Right kidney (tissue), 1 donor: Measurements from ENCODE around the gene IGSF3.
"Not testable (repeated sequence)": the region's sequence is repeated elsewhere in the genome, so short reads cannot be mapped to it uniquely, and the experiment has no call there.

Source experiments
- DNase-seq: peaks from one replicate; pipeline ENCODE4 v3.0.0-alpha.2; 2016

Gene IGSF3

DNA sequence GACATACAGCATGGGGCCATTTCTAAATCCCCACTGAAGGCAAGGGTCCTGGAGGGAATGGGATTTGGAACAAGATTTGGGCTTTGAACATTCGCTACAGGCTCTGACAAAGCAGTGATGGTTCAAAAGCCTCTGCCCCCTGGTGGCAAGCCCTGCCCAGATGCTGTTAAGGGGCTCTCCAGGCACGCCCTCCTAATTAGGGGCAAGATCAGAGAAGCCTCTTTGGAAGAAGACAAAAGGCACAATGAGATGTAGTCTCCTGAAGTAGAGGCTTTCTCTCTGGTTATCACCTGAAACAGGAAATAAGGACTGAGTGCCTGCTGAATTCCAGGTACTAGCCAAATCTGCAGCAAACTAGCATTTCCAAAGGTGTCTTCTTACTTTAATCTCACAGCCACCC is 37.5 kb downstream of the IGSF3 start:
- not testable (repeated sequence) for DNase-seq

GRCh38 chr1:116629441-116629840 is 38.1 kb downstream of the IGSF3 start:
- DNase-seq = not testable (repeated sequence)

GRCh38 chr1:116628448-116628847 is 39.1 kb downstream of the IGSF3 start:
- no peak for DNase-seq

GRCh38 chr1:116627357-116627756 is 40.2 kb downstream of the IGSF3 start:
- not testable (repeated sequence) for DNase-seq

DNA sequence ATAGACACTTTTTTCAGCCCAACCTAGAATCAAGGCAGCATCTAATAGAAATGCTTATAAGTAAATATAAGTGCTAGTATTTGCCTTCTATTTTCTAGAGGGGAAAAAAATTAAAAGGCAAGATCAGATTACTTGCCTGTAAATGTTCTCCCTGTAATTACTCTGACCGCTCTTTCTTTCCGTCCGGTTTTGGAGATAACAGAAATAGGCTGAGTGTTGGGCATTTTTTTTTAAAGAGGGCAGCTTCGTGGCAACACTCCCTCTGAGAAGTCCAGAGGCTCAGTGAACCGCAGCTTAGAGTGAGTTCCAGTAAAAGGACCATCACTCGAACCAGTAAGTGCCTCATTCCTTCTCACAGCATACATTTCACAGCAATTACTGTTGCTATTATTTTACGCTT is 40.6 kb downstream of the IGSF3 start:
- not testable (repeated sequence) for DNase-seq

- not testable (repeated sequence) for DNase-seq
These were observed 42.4 kb downstream of the IGSF3 start for GRCh38 chr1:116625155-116625554.

DNA sequence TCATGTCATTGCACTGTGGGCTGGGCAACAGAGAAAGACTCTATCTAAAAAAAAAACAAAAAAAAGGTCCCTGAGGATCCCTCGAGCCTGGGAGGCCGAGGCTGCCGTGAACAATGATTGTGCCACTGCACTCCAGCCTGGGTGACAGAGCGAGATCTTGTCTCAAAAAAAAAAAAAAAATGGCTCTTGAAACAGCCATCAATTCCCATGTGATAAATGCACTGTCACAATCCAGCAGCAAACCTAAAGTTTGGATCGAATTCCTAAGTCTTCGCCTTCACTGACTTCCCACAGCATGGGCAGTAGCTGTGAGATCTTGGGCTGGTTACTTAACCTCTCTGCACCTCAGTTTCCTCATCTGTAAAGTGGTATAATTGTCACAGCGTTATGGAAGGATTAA is 43.5 kb downstream of the IGSF3 start:
- no peak for DNase-seq

- DNase-seq = not testable (repeated sequence)
These were observed 45.0 kb downstream of the IGSF3 start for GRCh38 chr1:116622496-116622895.

- not testable (repeated sequence) for DNase-seq
These were observed 45.8 kb downstream of the IGSF3 start for GRCh38 chr1:116621756-116622155.

DNA sequence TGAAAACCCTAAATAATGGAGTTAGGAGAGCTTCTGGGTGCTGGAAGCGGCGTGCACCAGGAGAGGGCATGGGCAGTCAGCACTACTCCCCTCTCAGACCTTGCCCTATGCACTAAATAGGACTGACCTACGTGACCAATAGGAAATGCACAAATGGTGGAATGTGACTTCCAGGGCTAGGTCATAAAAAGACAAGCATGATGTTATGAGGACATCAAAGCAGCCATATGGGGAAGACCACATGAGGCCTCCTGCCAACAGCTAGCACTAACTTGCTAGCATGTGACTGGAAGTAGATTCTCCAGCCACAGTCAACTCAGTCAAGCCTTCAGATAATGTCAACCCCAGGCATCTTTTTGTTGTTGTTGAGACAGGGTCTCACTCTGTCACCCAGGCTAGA is 47.1 kb downstream of the IGSF3 start:
- DNase-seq = not testable (repeated sequence)

DNA sequence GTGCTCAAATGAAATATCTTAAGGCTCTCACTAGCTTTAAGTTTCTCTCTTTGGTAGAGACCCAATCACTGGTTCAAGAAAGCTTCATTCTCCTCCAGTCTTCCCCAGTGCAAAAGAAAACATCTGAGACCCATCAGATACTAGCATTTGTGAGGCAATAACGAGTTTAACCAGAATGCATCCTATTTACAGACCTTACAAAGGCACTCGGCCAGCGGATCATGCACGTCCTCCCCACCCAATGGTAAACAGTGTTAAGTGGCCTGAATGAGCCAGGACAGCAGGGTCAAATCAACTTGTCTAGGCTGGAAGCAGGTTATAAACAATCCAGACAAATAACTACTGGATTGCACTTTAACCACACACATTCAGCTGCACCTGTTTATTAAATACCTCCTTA is 48.4 kb downstream of the IGSF3 start:
- not testable (repeated sequence) for DNase-seq

- not testable (repeated sequence) for DNase-seq
These were observed 49.7 kb downstream of the IGSF3 start for GRCh38 chr1:116617808-116618207.

- not testable (repeated sequence) for DNase-seq
These were observed 53.7 kb downstream of the IGSF3 start for GRCh38 chr1:116613825-116614224.

DNA sequence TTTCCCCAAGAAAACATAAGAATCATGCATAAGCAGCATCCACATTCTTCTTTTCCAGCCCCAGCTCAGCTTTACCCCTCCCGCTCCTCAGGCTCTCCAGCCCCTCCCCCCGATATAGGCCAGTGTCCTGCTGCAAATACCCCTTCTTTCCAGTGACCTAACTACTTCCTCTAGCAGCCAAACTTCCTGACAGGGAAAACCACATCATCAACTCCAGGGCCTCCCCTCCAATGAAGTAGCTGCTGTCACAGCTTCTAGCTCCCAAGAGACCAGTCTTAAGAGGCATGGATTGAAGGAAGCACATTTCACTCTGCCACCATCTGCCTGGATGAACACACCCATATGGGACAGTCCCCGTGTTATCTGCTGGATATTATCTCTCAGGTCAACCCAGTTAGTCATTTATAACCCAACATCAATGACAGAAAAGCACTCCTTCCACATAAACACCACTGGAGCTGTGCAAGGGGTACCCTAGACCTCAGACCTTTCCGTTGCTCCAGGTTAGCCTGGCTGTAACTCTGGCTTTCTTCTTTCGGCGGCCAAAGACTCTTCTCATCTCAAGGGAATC is 57.6 kb downstream of the IGSF3 start:
- not testable (repeated sequence) for DNase-seq

DNA sequence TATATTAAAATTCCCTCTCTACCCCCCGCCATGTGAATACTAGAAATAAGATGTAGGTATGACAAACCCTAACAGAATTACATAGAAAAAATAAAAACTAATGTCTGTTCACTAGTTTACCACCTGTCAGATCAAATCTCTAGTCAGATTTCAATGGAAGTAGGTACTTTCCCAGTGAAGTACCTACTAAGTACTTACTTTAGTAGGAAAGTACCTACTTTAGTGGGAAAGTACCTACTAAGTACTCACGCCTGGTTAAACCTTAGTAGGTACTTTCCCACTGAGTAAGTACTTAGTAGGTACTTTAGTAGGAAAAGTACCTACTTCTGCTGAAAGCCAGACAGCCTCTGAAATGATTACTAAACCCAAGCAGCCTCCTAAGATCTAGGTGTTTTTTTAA is 58.7 kb downstream of the IGSF3 start:
- not testable (repeated sequence) for DNase-seq

DNA sequence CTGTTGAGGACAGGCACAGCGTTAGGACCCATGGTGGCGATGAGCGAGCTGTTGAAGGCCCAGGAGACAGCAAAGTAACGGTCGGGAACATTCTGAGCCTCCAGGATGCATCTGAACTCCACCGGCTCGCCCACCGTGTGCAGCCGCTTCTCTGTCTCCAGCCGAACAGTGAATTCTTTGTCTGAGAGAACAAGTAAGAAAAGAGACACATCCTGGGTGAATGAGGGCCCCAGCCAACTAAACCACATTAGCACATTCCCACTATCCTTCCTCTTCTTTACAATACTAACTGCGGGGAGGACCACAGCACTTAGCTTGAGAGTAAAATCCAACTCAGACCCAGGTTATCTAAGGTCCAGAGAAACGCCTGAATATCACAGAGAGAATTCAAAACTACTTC is 59.4 kb downstream of the IGSF3 start:
- DNase-seq = not testable (repeated sequence)

GRCh38 chr1:116607463-116607862 is 60.1 kb downstream of the IGSF3 start:
- DNase-seq = not testable (repeated sequence)

GRCh38 chr1:116606067-116606466 is 61.5 kb downstream of the IGSF3 start:
- DNase-seq = not testable (repeated sequence)

DNA sequence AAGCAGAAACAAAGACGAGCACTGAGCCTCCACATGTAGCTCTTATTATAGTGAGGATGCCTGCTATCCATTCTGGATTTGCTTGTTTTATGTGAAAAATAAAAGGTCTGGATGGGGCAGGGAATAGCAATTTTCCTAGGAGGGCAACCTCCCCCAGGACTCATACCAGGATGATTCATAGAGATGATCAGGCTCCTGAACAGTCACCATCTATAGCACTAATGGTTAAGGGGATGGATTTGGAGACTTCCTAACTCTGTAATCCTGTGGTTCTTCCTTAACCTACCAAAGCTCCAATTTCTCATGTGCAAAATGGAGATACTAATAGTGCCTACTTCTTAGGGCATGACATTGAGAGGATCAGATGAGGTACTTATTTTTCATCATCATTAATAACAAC is 62.2 kb downstream of the IGSF3 start:
- DNase-seq = no peak

DNA sequence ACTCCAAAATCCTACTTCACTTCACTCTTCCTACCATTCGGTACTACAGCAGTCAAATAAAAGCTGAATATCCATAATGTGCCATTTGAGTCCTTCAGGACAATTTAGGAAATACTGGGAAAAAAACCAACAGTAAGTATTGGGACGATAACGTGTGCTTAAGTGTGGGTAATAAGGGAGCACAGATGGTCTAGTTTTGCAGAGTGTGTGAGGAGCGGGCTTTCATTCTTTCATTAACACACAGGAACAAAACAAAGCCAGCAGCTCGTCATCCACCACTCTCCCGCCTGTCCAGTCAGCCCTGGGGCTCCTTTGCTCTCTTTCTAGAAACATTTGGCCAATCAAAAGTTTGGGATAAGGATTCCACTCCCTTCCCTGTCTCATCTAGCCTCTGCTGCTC is 63.1 kb downstream of the IGSF3 start:
- not testable (repeated sequence) for DNase-seq

DNA sequence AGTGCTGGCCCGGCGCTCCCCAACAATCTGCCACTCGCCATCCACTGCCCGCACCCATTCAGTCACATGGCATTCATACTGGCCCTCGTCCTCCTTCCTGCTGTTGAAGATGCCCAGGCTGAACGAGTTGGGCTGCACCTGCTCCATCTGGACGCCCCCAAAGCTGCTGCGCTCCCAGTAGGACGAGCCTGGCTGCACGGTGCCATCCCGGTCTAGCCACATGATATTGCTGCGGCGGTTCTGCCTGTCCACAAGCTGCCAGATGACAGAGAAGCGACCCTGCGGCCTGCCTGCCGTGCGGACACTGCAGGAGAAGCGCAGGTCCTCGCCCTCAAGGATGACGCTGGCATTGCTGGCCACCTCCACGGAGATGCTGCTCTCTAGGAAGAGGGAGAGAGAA is 63.9 kb downstream of the IGSF3 start:
- not testable (repeated sequence) for DNase-seq

GRCh38 chr1:116599369-116599768 is 68.2 kb downstream of the IGSF3 start:
- not testable (repeated sequence) for DNase-seq

DNA sequence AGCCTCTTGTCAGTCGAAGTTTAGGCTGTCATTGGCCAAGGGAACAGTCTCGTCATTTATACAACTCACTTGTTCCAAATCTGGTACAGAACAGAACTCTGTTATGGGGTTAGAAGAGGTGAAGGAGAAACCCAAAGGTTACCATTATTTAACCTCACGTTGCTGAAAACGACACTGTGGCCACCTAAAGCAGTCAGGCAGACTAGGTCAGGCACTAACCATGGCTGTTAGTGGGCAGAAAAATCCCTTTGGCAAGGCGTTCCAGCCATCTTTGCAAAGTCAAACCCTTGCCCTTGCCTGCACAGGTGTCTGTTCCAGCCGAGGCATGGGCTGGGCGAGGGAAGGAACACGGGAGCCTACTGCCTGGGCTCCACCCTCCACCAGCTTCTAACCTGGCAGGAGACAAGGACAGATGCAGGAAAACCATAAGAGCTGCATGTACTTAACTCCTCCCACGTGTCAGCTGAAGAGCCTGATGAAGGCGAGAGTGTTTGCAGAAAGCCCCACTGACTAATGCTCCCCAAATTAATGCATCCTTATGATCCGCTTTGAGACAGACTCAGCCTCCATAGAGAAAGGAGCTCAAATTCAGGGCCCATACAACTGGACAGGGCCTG is 69.0 kb downstream of the IGSF3 start:
- DNase-seq = not testable (repeated sequence)

- DNase-seq = not testable (repeated sequence)
These were observed 70.1 kb downstream of the IGSF3 start for GRCh38 chr1:116597388-116597787.
